Articular chondrocyte of knee joint (primary cell): ENCODE results near the gene PBX2. TPM values are rescaled to one million over a fixed set of nuclear protein-coding genes. Genes with fewer than 3 reads are reported as not detected.
A peak's percentile ranks its signal among the peaks of the same experiment; 100 is the strongest.

Experiments used
- small RNA-seq: library from RNA; depleted of rRNA; stranded (forward); fragments of <200 nt; gene quantifications from one replicate; pipeline ENCODE3, GENCODE V24; 2012
- total RNA-seq: library from RNA; depleted of rRNA; stranded (reverse); fragments of >200 nt; gene quantifications from 2 replicates; pipeline ENCODE4 v1.2.3, GENCODE V29; 2012

The PBX2 gene
- total RNA-seq, result 17.1 and 20.8 TPM in 2 replicates

GRCh38 chr6:32190054-32190851 lies at the start of gene PBX2:
TSS of gene PBX2 (minus strand) at chr6:32190202. CDS start at chr6:32189915, 287 bp downstream.

GRCh38 chr6:32223258-32224235 lies 33.5 kb upstream of the PBX2 start, which contains the start of gene NOTCH4:
TSS of gene NOTCH4 (minus strand) at chr6:32224067. CDS start at chr6:32223928, 139 bp downstream.

GRCh38 chr6:32192608-32193039 lies 2.6 kb upstream of the PBX2 start, which contains the start of gene GPSM3:
TSS of gene GPSM3 (minus strand) at chr6:32192643. CDS start at chr6:32192513, 130 bp downstream.

GRCh38 chr6:32184084-32184640 lies 5.8 kb downstream of the PBX2 start, which contains the start of gene AGER:
TSS of gene AGER (minus strand) at chr6:32184253. CDS start at chr6:32184222, 31 bp downstream.

GRCh38 chr6:32177788-32178546 lies 12.0 kb downstream of the PBX2 start, which contains the start of gene RNF5:
TSS of gene RNF5 (plus strand) at chr6:32178405. CDS start at chr6:32178512, 107 bp downstream.

GRCh38 chr6:32175711-32176475 lies 14.1 kb downstream of the PBX2 start, which contains the start of gene AGPAT1:
TSS of gene AGPAT1 (minus strand) at chr6:32176084. CDS start at chr6:32171496, 4,588 bp downstream.

GRCh38 chr6:32164295-32164694 lies 25.7 kb downstream of the PBX2 start, which contains the start of gene EGFL8:
TSS of gene EGFL8 (plus strand) at chr6:32164595. CDS start at chr6:32166166, 1,571 bp downstream.

GRCh38 chr6:32153564-32154513 lies 36.2 kb downstream of the PBX2 start, which contains the start of gene PPT2:
TSS of gene PPT2 (plus strand) at chr6:32154141. CDS start at chr6:32154595, 454 bp downstream.

GRCh38 chr6:32151863-32152768 lies 37.9 kb downstream of the PBX2 start, which contains the start of gene PRRT1:
TSS of gene PRRT1 (minus strand) at chr6:32151939. CDS start at chr6:32151827, 112 bp downstream.

Small RNAs within 50 kb of the gene (small RNA-seq; reads per million reads assigned to genes)
- not detected for gene AL662884.1
- 0.53 reads per million, percentile 14 among the genes with 10 or more reads in this experiment for gene MIR6833

Other genes with a start within 250 kb of the PBX2 start
- 26.9 and 34.6 TPM in 2 replicates for gene CFB, start 244.1 kb downstream of the PBX2 start, total RNA-seq
- 97.0 and 105 TPM in 2 replicates for gene NELFE, start 231.2 kb downstream of the PBX2 start, total RNA-seq
- 35.3 and 40.4 TPM in 2 replicates for gene SKIC2, start 231.0 kb downstream of the PBX2 start, total RNA-seq
- gene DXO, start 218.1 kb downstream of the PBX2 start, total RNA-seq, result 11.6 and 13.0 TPM in 2 replicates
- gene C4A, start 208.1 kb downstream of the PBX2 start, total RNA-seq, result 4.0 and 8.2 TPM in 2 replicates
- 2.4 and 3.4 TPM in 2 replicates for gene C4B, start 175.4 kb downstream of the PBX2 start, total RNA-seq
- 0.13 TPM in 1 of 2 replicates, not detected in the other for gene CYP21A2, start 151.8 kb downstream of the PBX2 start, total RNA-seq
- 23.9 and 41.1 TPM in 2 replicates for gene TNXB, start 80.9 kb downstream of the PBX2 start, total RNA-seq
- 21.6 and 33.5 TPM in 2 replicates for gene ATF6B, start 62.0 kb downstream of the PBX2 start, total RNA-seq
- 4.6 and 8.8 TPM in 2 replicates for gene FKBPL, start 59.9 kb downstream of the PBX2 start, total RNA-seq
- 0.39 and 0.54 TPM in 2 replicates for gene PRRT1, start 38.3 kb downstream of the PBX2 start, total RNA-seq
- gene PPT2, start 36.1 kb downstream of the PBX2 start, total RNA-seq, result 10.6 and 20.8 TPM in 2 replicates
- gene EGFL8, start 25.6 kb downstream of the PBX2 start, total RNA-seq, result 0.86 and 1.7 TPM in 2 replicates
- 26.8 and 31.0 TPM in 2 replicates for gene AGPAT1, start 14.1 kb downstream of the PBX2 start, total RNA-seq
- gene RNF5, start 11.8 kb downstream of the PBX2 start, total RNA-seq, result 23.9 and 32.4 TPM in 2 replicates
- 0.54 and 0.78 TPM in 2 replicates for gene AGER, start 5.9 kb downstream of the PBX2 start, total RNA-seq
- gene GPSM3, start 2.4 kb upstream of the PBX2 start, total RNA-seq, result 0.86 and 1.0 TPM in 2 replicates
- 0.65 and 1.1 TPM in 2 replicates for gene NOTCH4, start 33.9 kb upstream of the PBX2 start, total RNA-seq
- gene TSBP1, start 181.7 kb upstream of the PBX2 start, total RNA-seq, result not detected in 2 replicates
- gene BTNL2, start 217.0 kb upstream of the PBX2 start, total RNA-seq, result not detected in 2 replicates
- 0.26 and 2.3 TPM in 2 replicates for gene HLA-DRA, start 249.7 kb upstream of the PBX2 start, total RNA-seq